ENCODE results near the gene ZBP1.

ZBP1 gene

GRCh38 chr20:57614490-57615444 lies 5.5 kb downstream of the ZBP1 start:
- H3K4me1 ChIP-seq (ENCODE audit: insufficient read depth, low read length, poor library complexity, severe bottlenecking), result peaks cover 19% of the 10 kb centered on the region
- H4K20me1 ChIP-seq (ENCODE audit: insufficient read depth, low read length, poor library complexity, severe bottlenecking), result no peaks in the 10 kb centered on the region
- no peaks in the 10 kb centered on the region for H3K36me3 ChIP-seq (ENCODE audit: insufficient read depth, low read length)
- H3K9ac ChIP-seq (ENCODE audit: low read depth, low read length, poor library complexity, severe bottlenecking), result no peak overlapping the region
- TF ChIP-seq CTCF (conservative IDR thresholded peaks at IDR 0.05; ENCODE audit: low read length) (no peak), EZH2phosphoT487 (IDR thresholded peaks at IDR 0.05; ENCODE audit: borderline replicate concordance) (no peak)
- H3K4me2 ChIP-seq (ENCODE audit: low read depth, low read length, poor library complexity, severe bottlenecking), result no peak overlapping the region
- H3F3A ChIP-seq (ENCODE audit: low read depth), result 0 out of 2 replicates have a peak, but pooled peaks cover 5% of the 10 kb centered on the region
- no peak overlapping the region for H3K4me3 ChIP-seq (ENCODE audit: low read length, poor library complexity, severe bottlenecking)
- no peaks in the 10 kb centered on the region for H3K9me3 ChIP-seq (ENCODE audit: insufficient read depth, low read depth, low read length)
- no peaks in the 10 kb centered on the region for H3K9me2 ChIP-seq (replicated peaks; ENCODE audit: low read depth, low read length)
- H3K27me3 ChIP-seq (ENCODE audit: insufficient read depth, low read length, poor library complexity, severe bottlenecking), result peaks cover 20% of the 10 kb centered on the region
- H3K79me2 ChIP-seq (ENCODE audit: insufficient read depth, low read length), result no peaks in the 10 kb centered on the region
- H2AFZ ChIP-seq (ENCODE audit: low read length), result no peak overlapping the region

- Histone ChIP-seq H3K9me2 (replicated peaks; ENCODE audit: low read depth, low read length) (no peaks in the 10 kb centered on the region), H3K79me2 (ENCODE audit: insufficient read depth, low read length) (no peaks in the 10 kb centered on the region), H4K20me1 (ENCODE audit: insufficient read depth, low read length, poor library complexity, severe bottlenecking) (no peaks in the 10 kb centered on the region), H3K9ac (ENCODE audit: low read depth, low read length, poor library complexity, severe bottlenecking) (no peak overlapping the region), H3K4me2 (ENCODE audit: low read depth, low read length, poor library complexity, severe bottlenecking) (no peak overlapping the region), H2AFZ (ENCODE audit: low read length) (no peak overlapping the region), H3F3A (ENCODE audit: low read depth) (no peaks in the 10 kb centered on the region), H3K9me3 (ENCODE audit: insufficient read depth, low read depth, low read length) (no peaks in the 10 kb centered on the region), H3K27me3 (ENCODE audit: insufficient read depth, low read length, poor library complexity, severe bottlenecking) (peaks cover 20% of the 10 kb centered on the region), H3K4me3 (ENCODE audit: low read length, poor library complexity, severe bottlenecking) (no peak overlapping the region), H3K4me1 (ENCODE audit: insufficient read depth, low read length, poor library complexity, severe bottlenecking) (peaks cover 6% of the 10 kb centered on the region), H3K36me3 (ENCODE audit: insufficient read depth, low read length) (no peaks in the 10 kb centered on the region)
- no peak for TF ChIP-seq CTCF (conservative IDR thresholded peaks at IDR 0.05; ENCODE audit: low read length)
These were observed 6.7 kb downstream of the ZBP1 start for GRCh38 chr20:57613481-57613921.

DNA sequence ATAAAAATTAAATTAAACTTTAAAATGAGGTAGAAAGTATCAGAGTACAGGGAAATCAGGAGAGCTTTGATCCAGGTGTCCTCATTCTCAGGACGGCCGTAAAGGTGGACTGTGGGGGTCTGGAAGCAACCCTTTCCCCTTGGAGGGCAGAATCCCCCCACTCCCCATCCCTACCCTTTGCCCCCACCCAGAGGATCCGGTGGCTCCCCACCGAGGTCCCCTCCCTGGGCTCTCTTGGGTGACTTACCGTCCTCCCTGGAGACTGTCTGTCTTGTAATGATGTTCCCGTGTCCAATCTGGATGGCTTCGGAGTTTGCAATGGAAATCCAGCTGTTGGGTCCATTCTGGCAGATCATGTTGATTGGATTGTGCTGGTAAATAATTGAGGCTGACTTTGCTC lies 7.3 kb downstream of the ZBP1 start:
- Histone ChIP-seq H3K36me3 (ENCODE audit: insufficient read depth, low read length) (no peaks in the 10 kb centered on the region), H2AFZ (ENCODE audit: low read length) (no peak overlapping the region), H3K4me1 (ENCODE audit: insufficient read depth, low read length, poor library complexity, severe bottlenecking) (peaks cover under 1% of the 10 kb centered on the region), H3K4me2 (ENCODE audit: low read depth, low read length, poor library complexity, severe bottlenecking) (no peak overlapping the region), H3K9me3 (ENCODE audit: insufficient read depth, low read depth, low read length) (no peaks in the 10 kb centered on the region), H3K79me2 (ENCODE audit: insufficient read depth, low read length) (no peaks in the 10 kb centered on the region), H4K20me1 (ENCODE audit: insufficient read depth, low read length, poor library complexity, severe bottlenecking) (no peaks in the 10 kb centered on the region), H3K27me3 (ENCODE audit: insufficient read depth, low read length, poor library complexity, severe bottlenecking) (peaks cover 14% of the 10 kb centered on the region), H3K9ac (ENCODE audit: low read depth, low read length, poor library complexity, severe bottlenecking) (no peak overlapping the region), H3K9me2 (replicated peaks; ENCODE audit: low read depth, low read length) (no peaks in the 10 kb centered on the region), H3K4me3 (ENCODE audit: low read length, poor library complexity, severe bottlenecking) (no peak overlapping the region), H3F3A (ENCODE audit: low read depth) (no peaks in the 10 kb centered on the region)
- no peak for TF ChIP-seq CTCF (conservative IDR thresholded peaks at IDR 0.05; ENCODE audit: low read length)
- TF ChIP-seq EZH2phosphoT487 (IDR thresholded peaks at IDR 0.05; ENCODE audit: borderline replicate concordance), result no peak

Measured in Loucy (cell line).